Measurements from ENCODE around the gene ZNF629.
"Not testable (repeated sequence)": the region's sequence is repeated elsewhere in the genome, so short reads cannot be mapped to it uniquely, and the experiment has no call there.

The ZNF629 gene

GRCh38 chr16:30786936-30787612, at the start of gene ZNF629:
TSS of gene ZNF629 (minus strand) at chr16:30787205. CDS start at chr16:30784482, 2,723 bp downstream.
- DNase-seq, result peak; percentile 68 to 96 (median 79)
- intact Hi-C loops (cut with DNase I), result loop anchor here (1.0 to 2.0 kb wide), 2 partner anchors 18 to 88 kb away; no protein-coding TSS in a partner anchor

- DNase-seq, result no peak
- intact Hi-C loops (cut with DNase I), result no loop called here
These were observed 47.2 kb upstream of the ZNF629 start for GRCh38 chr16:30834130-30834740.

- no peak for DNase-seq
- intact Hi-C loops (cut with DNase I), result no loop called here
These were observed 43.0 kb upstream of the ZNF629 start for GRCh38 chr16:30830072-30830417.

GRCh38 chr16:30829130-30830071, 42.4 kb upstream of the ZNF629 start:
- DNase-seq, result no peak
- intact Hi-C loops (cut with DNase I), result loop anchor here (10.0 kb wide), 1 partner anchor 65 kb away; the partner anchor contains the start of genes CFAP119 and RNF40

- intact Hi-C loops (cut with DNase I), result loop anchor here (10.0 kb wide), 1 partner anchor 57 kb away; the partner anchor contains the start of genes CFAP119 and RNF40
- DNase-seq, result peak in 2 of 10 donors; percentile 65 to 71
These were observed 34.9 kb upstream of the ZNF629 start for GRCh38 chr16:30821891-30822290.

GRCh38 chr16:30821441-30821840, 34.4 kb upstream of the ZNF629 start:
- peak in 2 of 10 donors; percentile 19 to 37 for DNase-seq
- intact Hi-C loops (cut with DNase I), result loop anchor here (10.0 kb wide), 1 partner anchor 57 kb away; the partner anchor contains the start of genes CFAP119 and RNF40

GRCh38 chr16:30820952-30821421, 34.0 kb upstream of the ZNF629 start:
- intact Hi-C loops (cut with DNase I), result loop anchor here (10.0 kb wide), 1 partner anchor 56 kb away; the partner anchor contains the start of genes CFAP119 and RNF40
- peak in 2 of 10 donors; percentile 63 to 78 for DNase-seq

- intact Hi-C loops (cut with DNase I), result no loop called here
- no peak for DNase-seq
These were observed 29.8 kb upstream of the ZNF629 start for GRCh38 chr16:30816769-30817168.

GRCh38 chr16:30813821-30814189, 26.8 kb upstream of the ZNF629 start:
- intact Hi-C loops (cut with DNase I), result no loop called here
- DNase-seq, result no peak

GRCh38 chr16:30809675-30810074, 22.7 kb upstream of the ZNF629 start:
- intact Hi-C loops (cut with DNase I), result not testable (repeated sequence)

GRCh38 chr16:30808890-30809426, 22.0 kb upstream of the ZNF629 start:
- peak in 2 of 10 donors; percentile 6 to 15 for DNase-seq
- intact Hi-C loops (cut with DNase I), result not testable (repeated sequence)

More at GRCh38 chr16:30809675-30810074, 22.7 kb upstream of the ZNF629 start:
- peak in 1 of 10 donors; percentile 12 for DNase-seq

DNA sequence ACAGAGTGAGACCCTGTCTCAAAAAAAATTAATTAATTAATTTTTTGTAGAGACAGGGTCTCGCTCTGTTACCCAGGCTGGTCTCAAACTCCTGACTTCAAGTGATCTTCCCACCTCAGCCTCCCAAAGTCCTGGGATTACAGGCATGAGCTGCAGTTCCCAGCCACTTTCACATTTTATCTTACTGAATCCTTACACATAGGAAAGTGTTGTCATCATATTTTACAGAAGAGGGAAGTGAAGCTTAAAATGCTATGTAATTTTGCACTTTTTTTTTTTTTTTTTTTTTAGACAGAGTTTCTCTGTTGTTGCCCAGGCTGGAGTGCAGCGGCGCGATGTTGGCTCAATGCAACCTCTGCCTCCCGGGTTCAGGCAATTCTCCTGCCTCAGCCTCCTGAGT, 21.1 kb upstream of the ZNF629 start:
- intact Hi-C loops (cut with DNase I), result no loop called here
- DNase-seq, result peak in 1 of 10 donors; percentile 14

DNA sequence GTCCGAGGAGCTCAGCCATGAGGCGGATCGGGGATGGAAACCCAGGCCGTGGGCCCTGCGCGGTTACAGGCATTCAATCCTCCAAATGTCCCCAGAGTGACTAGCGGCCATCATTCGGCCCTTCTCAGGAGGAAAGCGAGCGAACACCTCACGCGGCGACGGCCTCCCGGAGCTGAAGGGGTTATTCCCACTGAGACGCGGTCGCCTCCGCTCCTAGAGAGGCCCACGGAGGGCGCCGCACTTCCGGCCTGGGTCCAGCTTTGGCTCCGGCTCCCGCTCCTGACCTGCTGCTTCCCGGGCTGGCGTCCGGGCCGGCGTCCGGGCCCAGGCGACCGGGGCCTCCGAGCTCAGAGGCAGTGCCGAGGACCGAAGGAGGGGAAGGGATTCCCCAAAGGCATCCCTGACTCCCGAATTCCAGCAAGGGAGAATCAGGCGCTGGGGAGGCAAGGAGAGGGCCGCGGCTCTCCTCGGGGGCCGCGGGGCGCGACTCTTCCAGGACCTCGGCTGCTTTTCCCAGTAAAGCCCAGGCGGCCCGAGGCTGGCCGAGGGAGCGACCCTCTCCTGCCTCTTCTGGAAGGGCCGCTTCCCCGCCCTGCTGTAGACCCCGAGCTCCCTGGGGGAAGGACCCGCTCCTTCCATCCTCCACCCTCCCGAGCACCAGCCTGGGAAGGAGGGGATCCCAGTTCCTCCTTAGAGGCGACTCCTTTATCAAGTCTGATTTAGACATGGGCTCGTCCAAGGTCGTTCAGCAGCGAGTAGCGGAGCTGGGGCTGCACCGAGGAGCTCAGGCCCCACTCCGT, 18.6 kb upstream of the ZNF629 start:
- DNase-seq, result peak; percentile 77 to 98 (median 88)
- intact Hi-C loops (cut with DNase I), result loop anchor here (1.0 kb wide), 2 partner anchors 18 to 70 kb away; partner anchors contain the start of gene ZNF629

GRCh38 chr16:30805056-30805369, 18.0 kb upstream of the ZNF629 start:
- intact Hi-C loops (cut with DNase I), result loop anchor here (1.0 kb wide), 2 partner anchors 18 to 70 kb away; partner anchors contain the start of gene ZNF629
- DNase-seq, result no peak

DNA sequence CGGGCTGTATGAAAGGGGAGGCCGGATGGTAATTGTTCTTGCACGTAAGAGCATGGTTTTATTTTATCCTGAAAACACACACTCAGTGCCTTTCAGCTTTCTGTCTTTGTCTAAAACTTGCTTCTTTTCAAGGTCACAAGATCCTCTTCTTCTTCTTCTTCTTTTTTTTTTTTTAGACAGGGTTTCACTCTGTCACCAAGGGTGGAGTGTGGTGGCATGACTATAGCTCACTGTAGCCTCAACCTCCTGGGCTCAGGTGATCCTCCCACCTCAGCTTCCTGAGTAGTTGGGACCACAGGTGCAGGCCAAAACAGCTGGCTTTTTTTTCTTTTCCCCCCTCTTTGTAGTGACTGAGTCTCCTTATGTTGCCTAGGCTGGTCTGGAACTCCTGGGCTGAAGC, 15.9 kb upstream of the ZNF629 start:
- intact Hi-C loops (cut with DNase I), result no loop called here
- DNase-seq, result peak in 1 of 10 donors; percentile 4

- peak in 2 of 10 donors; percentile 10 to 44 for DNase-seq
- intact Hi-C loops (cut with DNase I), result no loop called here
These were observed 10.8 kb upstream of the ZNF629 start for GRCh38 chr16:30797670-30798309.

- no peak for DNase-seq
- intact Hi-C loops (cut with DNase I), result no loop called here
These were observed 7.6 kb upstream of the ZNF629 start for GRCh38 chr16:30794634-30795033.

DNA sequence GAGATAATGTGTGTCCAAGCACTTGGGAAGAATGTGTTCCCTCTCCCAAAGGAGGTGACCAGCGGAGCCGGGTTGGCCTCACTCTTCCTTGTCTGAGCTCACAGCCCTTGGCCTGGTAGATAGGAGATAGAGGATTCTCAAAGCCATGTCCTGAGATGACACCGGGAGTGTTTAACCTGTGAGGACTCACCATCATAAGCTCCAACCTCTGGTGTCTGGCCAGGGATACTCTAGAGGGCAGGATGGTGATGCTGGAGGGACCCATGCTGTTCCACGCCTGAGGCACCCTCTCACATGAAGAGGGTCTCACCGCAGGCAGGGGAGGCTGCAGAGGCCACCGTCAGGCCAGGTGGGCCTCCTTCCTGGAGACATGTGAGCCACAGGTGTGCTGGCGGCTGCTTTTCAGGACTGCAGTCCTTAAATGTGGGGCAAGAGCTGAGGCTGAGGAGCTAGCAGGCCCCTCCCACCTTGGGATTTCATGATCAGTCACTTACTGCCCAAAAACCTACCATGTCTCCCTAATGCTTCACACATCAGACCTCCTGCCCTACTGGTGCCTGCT, 6.6 kb upstream of the ZNF629 start:
- peak in 1 of 10 donors; percentile 46 for DNase-seq
- intact Hi-C loops (cut with DNase I), result no loop called here
